ENCODE data around the gene PTX4. TPM values are rescaled to one million over a fixed set of nuclear protein-coding genes. Genes with fewer than 3 reads are reported as not detected.

Gene PTX4
- total RNA-seq, 1 donor from 2014 or later: not detected

DNA sequence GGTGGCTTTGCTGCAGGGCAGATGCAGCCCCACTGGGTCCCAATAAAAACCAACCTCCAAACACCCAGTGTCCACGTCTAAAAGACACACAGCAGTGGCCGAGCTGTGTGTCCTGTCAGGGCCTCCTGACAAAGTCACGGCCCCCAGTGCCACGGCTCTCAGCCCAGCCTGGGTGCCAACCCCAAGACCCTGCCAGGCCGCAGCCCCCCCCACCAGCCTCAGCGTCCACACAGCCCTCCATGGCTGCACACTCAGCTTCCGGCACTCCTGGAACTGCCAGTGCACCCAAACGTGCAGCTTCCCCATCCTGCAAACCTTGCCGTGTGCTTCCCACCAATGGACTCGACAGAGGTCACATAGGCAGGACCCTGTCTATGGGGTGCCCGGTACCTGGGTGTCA lies 40.8 kb downstream of the PTX4 start:
- Histone ChIP-seq H3K4me1 (no peaks in the 10 kb centered on the region), H3K36me3 (peaks cover 51% of the 10 kb centered on the region), H3K27ac (no peak overlapping the region), H3K9me3 (no peaks in the 10 kb centered on the region), H3K27me3 (no peaks in the 10 kb centered on the region), H3K4me3 (no peak overlapping the region)
- TF ChIP-seq, protein P1, sequence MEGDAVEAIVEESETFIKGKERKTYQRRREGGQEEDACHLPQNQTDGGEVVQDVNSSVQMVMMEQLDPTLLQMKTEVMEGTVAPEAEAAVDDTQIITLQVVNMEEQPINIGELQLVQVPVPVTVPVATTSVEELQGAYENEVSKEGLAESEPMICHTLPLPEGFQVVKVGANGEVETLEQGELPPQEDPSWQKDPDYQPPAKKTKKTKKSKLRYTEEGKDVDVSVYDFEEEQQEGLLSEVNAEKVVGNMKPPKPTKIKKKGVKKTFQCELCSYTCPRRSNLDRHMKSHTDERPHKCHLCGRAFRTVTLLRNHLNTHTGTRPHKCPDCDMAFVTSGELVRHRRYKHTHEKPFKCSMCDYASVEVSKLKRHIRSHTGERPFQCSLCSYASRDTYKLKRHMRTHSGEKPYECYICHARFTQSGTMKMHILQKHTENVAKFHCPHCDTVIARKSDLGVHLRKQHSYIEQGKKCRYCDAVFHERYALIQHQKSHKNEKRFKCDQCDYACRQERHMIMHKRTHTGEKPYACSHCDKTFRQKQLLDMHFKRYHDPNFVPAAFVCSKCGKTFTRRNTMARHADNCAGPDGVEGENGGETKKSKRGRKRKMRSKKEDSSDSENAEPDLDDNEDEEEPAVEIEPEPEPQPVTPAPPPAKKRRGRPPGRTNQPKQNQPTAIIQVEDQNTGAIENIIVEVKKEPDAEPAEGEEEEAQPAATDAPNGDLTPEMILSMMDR (IDR thresholded peaks at IDR 0.05): no peak
- no peak for ATAC-seq
- DNase-seq: no peak
- intact Hi-C loops (cut with DNase I): no loop called here

DNA sequence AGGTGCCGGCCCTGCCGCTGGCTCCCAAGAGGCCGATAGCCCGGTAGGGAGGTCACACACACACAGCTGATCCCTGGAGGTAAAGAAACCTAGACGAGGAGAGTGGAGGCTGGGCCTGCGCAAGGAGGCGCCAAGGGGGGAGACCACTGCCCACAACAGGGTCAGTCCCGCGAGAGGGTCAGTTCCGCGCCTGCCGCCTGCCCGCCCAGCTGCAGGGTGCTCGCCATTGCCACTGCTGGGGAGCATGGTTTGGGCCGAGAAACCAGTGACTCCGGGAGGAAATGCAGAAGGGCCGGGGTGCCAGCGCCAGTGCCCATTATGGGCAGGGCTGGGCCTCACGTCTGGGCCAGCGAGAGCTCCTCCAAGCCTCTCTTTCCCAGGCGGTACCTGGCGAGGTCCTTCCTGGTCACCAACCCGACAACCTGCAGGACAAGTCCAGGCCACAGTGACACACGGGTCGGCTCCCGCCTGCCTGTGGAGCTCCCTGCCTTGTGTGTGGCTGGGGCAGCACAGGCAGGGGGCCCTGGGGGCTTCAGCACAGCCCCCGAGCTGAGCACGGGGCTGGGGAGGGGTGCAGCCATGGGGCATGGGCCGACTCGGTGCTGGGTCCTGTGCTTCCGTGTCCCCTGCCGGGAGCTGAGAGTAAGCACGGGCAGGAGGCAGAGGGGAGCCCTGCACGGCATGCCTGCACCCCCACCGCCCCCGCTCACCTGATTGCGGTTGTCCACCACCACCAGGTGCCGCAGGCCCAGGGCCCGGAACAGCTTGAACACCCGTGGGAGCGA lies 42.3 kb downstream of the PTX4 start:
- Histone ChIP-seq H3K4me1 (no peaks in the 10 kb centered on the region), H3K36me3 (peaks cover 36% of the 10 kb centered on the region), H3K9me3 (no peaks in the 10 kb centered on the region), H3K27ac (no peak overlapping the region), H3K4me3 (no peak overlapping the region), H3K27me3 (no peaks in the 10 kb centered on the region)
- no peak for DNase-seq
- no peak for ATAC-seq
- intact Hi-C loops (cut with DNase I): no loop called here
- TF ChIP-seq, protein P1 (IDR thresholded peaks at IDR 0.05): no peak

DNA sequence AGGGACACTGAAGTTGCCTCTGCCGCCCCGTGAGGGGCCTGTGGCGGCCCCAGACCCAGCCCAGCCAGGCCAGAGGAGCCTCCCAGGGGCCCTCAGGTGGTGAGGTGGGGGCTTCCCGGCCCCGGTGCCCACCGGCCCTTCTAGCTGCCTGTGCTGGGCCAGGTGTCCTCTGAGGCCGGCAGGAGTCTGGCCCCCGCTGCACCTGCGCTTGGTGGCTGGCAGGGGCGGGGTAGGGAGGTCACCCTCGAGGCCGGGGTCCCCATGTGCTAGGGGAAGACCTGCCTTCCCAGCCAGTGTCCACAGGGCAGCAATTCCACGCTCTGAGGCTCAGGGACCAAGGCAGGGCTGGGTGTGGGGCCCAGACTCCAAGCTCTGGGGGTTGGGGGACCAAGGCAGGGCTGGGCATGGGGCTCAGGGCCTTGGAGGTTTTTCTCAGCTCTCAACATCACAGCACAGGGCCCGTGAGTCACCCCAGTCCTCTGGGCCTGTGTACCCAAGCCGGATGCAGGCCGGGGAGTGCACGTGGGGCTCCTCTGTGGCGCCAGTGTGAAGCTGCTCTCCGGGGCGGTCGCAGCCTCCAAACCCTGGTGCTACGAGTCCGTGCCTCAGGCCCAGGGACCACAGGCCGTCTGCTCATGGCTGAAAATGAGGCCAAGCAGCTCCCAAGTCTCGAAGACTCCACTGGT lies 43.1 kb downstream of the PTX4 start:
- TF ChIP-seq, protein P1 (IDR thresholded peaks at IDR 0.05): no peak
- Histone ChIP-seq H3K36me3 (peaks cover 28% of the 10 kb centered on the region), H3K4me1 (no peaks in the 10 kb centered on the region), H3K27me3 (no peaks in the 10 kb centered on the region), H3K9me3 (no peaks in the 10 kb centered on the region), H3K27ac (no peak overlapping the region), H3K4me3 (no peak overlapping the region)
- DNase-seq: no peak
- intact Hi-C loops (cut with DNase I): no loop called here
- no peak for ATAC-seq

- intact Hi-C loops (cut with DNase I): no loop called here
- Histone ChIP-seq H3K4me3 (no peak overlapping the region), H3K36me3 (peaks cover 22% of the 10 kb centered on the region), H3K27me3 (no peaks in the 10 kb centered on the region), H3K27ac (no peak overlapping the region), H3K4me1 (no peaks in the 10 kb centered on the region), H3K9me3 (no peaks in the 10 kb centered on the region)
- no peak for ATAC-seq
- TF ChIP-seq, protein P1 (IDR thresholded peaks at IDR 0.05): no peak
- DNase-seq: no peak
Observed at GRCh38 chr16:1444730-1445517, 43.8 kb downstream of the PTX4 start.

DNA sequence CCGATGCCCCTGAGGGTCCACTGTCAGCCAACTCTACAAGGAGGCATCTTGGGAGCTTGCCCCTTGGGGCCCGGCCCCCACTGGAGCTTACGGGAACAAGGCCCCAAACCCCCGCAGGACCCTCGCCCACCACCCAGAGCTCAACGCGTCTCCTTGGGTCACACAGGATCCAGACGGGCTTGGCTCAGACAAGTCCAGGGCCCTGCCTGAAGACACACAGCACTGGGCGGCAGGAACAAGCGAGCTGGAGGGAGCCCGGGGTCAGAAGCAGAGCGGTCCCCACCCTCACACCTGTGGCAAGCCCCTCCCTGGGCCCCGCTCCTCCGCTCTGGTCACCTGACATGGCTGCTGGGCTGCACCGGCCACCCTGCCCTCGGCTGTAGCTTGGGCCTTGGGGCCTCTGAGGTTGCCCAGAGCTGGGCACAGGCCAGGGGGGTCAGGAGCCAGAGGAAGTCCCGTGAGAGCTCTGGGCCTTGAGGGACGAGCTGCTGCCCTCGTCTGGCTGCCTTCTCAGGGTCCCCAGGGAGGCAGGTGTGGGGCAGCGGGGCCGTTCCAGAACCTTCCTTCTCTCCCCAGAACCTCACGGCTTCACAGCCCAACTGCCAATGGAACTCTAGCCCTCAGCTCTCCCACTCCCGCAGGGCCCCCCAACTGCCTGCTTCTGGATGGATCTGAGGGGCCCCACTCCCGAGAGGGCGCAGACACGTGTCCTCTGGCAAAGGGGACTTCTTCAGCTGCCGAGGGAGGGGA lies 44.6 kb downstream of the PTX4 start, which contains the start of gene CCDC154:
Gene CCDC154 (minus strand): TSS at position 577 of the 750 bp plus-strand sequence. CDS start 234 bp downstream, at position 343.
- intact Hi-C loops (cut with DNase I): no loop called here
- Histone ChIP-seq H3K4me3 (no peak within 1 kb of the TSS), H3K27ac (no peak within 1 kb of the TSS), H3K27me3 (no peaks in the 10 kb centered on the region), H3K36me3 (peaks cover 15% of the 10 kb centered on the region), H3K9me3 (no peaks in the 10 kb centered on the region), H3K4me1 (no peaks in the 10 kb centered on the region)
- no peak for ATAC-seq
- TF ChIP-seq, protein P1 (IDR thresholded peaks at IDR 0.05): no peak
- DNase-seq: no peak
